Stimulated activated CD8-positive, alpha-beta memory T cell treated with anti-CD3 and anti-CD28 coated beads, Interleukin-4, amount 100 ng/mL, for 48 hours (primary cell): ENCODE measurements around the gene OSGIN1.

Experiments used
- DNase-seq: peaks from one replicate; pipeline ENCODE4 v3.0.0-alpha.2; 2020

Gene OSGIN1

GRCh38 chr16:83952940-83953795 lies at the start of gene OSGIN1:
Gene OSGIN1 (plus strand): TSS chr16:83953240. CDS start chr16:83957672, 4,432 bp downstream.
- DNase-seq = peak; percentile 91

- no peak for DNase-seq
These were observed 49.3 kb upstream of the OSGIN1 start for GRCh38 chr16:83903751-83904150.

DNA sequence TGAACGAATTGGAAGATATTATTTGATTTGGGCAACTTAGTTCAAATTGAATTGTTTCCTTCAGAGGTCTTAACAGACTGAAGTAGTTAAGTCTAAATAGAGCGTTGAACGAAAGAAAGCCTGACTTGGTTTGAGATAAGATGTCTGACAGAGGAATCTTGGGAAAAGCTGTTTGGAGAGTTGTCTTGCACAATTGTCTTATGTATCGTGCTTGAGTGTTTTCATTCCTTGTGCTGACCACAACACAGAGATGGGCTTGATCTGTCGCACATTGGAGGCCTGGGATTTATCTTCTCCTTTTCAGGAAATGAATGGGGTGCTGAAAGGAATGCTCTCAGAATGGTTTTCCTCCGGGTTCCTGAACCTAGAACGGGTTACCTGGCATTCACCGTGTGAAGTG lies 46.4 kb upstream of the OSGIN1 start:
- no peak for DNase-seq

DNA sequence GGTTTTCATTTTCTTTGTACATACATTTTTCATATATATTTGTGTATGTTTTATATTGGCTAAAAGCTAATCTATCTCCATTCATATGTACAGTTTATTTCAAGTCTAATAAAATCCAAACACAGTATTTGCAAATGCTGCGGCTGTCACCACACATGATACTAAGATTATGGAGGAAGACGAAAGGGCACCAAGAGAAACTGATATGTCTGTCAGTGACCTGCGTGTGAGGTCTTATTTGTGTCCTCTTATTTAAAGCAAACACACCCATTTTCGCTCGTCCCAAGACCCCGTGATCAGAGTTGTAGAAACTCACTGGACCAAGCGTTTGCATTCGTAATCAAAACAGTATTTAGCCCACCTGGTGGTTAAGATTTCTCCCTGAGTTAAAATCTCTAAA lies 45.9 kb upstream of the OSGIN1 start:
- DNase-seq = no peak

DNA sequence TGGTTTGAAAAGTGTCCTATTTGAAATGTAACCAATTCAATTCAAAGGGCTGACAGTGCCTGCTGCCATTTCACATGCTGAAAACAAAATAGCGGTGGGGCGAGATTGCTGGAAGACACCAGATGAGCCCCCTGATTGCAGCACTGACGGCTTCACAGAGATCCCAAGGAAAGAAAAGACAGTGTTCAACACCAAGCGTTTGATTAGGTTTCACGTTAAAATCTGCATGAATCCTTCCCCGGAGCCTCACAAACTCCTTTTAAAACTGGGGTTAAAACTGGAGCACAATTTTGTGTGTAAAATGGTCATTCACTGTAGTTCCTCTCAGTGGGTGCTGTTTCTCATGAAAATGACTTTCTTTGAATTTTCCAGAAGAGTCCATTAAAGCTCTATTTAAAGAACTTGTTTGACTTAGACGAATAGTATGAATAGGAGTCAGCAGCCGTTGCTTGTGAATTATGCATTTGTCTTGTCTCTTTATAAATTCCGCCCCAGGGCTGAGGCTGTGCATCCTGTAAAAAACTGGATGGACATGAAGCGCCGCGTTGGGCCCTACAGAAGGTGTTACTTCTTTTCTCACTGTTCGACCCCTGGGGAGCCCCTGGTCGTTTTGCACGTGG lies 45.3 kb upstream of the OSGIN1 start:
- no peak for DNase-seq

GRCh38 chr16:83908798-83909197 lies 44.2 kb upstream of the OSGIN1 start:
- no peak for DNase-seq

DNA sequence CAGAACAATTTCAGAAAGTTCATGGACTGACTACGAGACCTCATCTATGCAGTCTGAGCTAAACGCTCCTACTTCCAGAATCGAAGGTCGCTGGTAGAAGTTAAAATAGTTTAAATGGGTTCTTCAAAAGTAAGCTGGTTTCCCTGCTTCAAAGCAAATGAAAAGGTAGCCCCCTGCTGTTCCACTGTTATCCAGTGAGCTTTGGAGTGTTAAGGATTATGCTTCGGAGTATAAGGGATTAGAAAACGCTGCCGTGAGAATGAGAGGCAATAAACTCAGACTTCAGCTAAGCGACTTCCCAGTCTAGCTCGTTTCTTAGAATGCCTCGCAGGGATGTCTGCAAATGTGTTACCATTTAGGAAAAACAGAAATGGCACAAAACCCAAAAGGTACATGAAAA lies 41.8 kb upstream of the OSGIN1 start:
- DNase-seq = no peak

GRCh38 chr16:83912519-83913244 lies 40.4 kb upstream of the OSGIN1 start:
- DNase-seq = no peak

DNA sequence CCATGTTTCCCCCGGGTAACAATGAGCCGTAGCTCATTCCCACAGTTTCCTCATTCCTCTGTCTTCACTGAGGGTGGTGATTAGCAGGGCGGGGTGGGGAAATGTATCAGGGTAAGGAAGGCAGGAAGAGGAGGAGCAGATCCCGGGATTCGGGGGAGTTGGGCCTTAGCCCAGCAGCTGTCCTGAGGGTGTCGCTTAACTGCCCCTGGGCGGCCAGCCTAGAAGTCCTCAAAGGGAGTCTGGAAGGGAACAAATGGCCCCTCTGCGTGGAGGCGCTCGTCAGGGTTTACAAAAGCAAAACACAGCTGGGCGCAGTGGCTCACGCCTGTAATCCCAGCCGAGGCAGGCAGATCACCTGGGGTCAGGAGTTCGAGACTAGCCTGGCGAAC lies 39.8 kb upstream of the OSGIN1 start:
- no peak for DNase-seq

DNA sequence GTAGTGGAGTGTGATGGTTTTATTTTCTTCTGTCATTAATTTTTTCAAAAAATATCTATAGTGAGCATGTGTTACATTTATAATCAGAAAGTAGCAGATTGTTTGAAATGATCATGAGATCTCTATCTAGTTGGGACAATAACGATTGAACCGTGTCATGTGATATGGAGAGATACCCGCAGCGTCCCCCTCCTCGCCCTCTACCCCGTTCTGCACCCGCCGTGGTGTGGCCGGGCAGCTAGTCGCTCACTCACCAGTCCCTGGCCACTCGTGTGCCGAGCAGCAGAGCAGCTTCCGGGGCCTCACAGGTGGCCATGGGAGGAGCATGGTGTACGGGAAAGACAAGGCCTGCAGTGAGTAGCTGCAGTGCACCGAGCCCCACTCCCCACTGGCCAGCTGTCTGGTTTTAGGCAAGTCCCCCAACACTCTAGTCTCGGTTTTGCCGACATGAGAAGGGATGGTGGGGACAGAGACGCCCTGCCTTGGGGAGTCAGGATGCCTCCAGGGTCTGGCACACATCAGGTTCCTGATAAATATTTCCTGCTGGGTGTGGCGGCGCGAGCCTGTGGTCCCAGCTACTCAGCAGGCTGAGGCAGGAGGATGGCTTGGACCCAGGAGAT lies 38.8 kb upstream of the OSGIN1 start:
- DNase-seq = no peak

GRCh38 chr16:83915081-83915480 lies 38.0 kb upstream of the OSGIN1 start:
- no peak for DNase-seq

DNA sequence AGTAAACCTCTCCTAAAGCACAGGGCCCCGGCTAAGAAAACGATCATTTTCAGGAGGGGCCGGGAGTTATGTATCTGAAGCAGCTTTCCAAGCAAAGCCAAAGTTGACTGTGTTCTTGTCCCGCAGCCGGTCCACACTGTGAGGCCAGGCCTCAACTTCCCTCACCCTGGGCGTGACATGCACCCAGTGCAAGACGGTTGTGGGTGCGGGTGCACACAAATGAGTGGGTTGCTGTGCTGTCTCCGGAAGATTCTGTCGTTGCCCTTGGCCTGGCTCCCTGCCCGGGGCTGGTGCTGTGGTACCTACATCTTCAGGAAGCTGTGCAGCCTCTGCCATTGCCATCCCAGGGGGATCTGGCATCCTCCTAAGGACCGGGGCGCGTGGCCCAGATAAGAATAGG lies 37.5 kb upstream of the OSGIN1 start:
- DNase-seq = no peak

DNA sequence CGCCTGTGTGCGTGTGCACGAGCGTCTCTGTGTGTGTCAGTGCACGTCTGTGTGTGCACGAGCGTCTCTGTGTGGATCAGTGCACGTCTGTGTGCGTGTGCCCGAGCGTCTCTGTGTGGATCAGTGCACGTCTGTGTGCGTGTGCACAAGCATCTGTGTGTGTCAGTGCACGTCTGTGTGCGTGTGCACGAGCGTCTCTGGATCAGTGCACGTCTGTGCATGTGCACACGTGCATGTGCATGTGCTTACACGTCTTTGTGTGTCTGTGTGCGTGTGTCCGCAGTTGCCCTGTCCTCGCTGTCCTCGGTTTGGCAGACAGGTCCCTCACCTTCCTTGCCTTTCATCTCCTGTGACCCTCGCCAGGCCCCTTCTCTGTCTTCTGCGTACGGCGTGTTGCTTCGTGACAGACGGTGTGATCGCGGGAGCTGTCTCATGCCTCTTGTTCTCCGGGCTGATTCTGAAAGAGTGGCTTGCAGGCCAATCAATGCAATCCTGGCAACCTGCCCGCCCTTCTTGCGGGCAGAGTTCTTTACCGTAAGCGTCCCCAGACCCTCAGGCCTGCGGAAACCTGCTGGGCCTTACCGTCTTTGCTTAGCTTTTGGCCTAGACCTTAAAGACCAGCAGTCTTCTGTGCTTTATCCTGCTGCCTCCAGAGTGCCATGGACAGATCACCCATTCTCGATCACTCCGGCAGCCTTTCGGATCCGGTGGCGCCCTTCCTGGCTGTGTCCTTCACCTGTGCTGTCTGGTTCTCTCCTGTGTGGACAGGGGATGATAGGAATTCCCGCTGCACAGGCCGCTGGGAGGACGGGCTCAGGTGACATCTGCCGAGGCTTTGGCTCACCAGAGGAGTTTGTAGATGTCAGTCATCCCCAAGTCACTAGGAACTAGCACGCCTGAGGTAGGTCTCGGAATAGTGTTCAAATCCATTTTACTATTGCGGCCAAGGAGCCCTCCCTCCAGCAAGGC lies 35.6 kb upstream of the OSGIN1 start:
- no peak for DNase-seq

DNA sequence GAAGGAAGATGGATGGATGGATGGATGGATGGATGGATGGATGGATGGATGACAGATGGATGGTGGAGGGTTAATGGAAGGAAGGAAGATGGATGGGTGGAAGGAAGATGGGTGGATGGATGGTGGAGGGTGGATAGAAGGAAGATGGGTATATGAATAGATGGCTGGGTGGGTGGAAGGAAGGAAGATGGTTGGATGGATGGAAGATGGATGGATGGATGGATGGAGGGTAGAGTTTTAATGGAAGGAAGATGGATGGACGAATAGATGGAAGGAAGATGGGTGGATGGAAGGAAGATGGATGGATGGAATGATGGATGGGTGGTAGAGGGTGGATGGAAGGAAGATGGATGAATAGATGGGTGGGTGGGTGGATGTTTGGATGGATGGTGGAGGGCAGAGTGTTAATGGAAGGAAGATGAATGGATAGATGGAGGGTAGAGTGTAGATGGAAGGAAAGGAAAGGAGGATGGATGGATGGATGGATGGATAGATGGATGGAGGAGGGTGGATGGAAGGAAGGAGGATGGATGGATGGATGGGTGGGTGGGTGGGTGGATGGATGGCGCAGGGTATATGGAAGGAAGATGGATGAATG lies 32.0 kb upstream of the OSGIN1 start:
- DNase-seq = no peak

- DNase-seq = no peak
These were observed 29.3 kb upstream of the OSGIN1 start for GRCh38 chr16:83923581-83924365.

- no peak for DNase-seq
These were observed 28.4 kb upstream of the OSGIN1 start for GRCh38 chr16:83924686-83925085.

GRCh38 chr16:83925095-83925905 lies 27.7 kb upstream of the OSGIN1 start:
- no peak for DNase-seq

GRCh38 chr16:83925957-83926725 lies 26.9 kb upstream of the OSGIN1 start:
- DNase-seq = no peak

- peak; percentile 85 for DNase-seq
These were observed 26.2 kb upstream of the OSGIN1 start for GRCh38 chr16:83926726-83927397.
